ENCODE measurements around the gene CBFA2T3.

The CBFA2T3 gene

DNA sequence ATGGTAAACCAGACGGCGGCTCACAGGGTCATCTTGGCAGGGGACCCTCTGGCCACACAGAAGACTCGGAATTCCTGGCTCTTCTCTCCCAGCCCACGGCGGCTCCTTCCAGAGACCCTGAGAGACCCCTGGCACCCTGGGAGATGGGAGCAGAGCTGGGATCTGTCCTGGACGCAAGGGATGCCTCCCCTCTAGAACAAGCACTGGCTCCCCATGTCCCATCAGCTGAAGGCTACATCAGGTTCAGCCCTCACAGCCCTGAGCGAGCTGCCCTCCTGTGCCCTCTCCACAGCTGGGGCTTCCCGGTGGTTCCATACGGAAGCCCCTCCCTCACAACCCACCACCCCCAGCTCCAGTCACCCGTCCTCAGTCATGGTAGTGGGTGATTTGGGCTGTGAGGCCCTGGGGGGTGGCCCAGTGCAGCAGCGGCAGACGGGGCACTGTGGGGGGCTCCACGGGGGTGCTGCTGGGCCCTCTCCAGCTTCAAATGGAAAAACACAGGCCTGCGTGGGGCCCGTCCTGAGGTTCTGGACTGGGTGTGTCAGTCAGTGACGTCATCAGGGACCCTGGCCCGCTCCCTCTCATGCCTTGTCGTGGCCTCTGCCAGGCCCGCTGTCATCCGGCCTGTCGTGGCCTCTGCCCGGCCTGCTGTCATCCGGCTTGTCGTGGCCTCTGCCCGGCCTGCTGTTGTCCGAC lies 13.0 kb upstream of the CBFA2T3 start:
- Histone ChIP-seq H3K27ac (replicated peaks) (no peak overlapping the region), H3K4me3 (replicated peaks; ENCODE audit: insufficient read depth, low read length) (no peak overlapping the region), H3K27me3 (ENCODE audit: insufficient read depth, poor library complexity, severe bottlenecking) (no peaks in the 10 kb centered on the region)
- no peak for DNase-seq (ENCODE audit: low read depth in 1 of 2, low spot score in 1 of 2)
- TF ChIP-seq GABPA (IDR thresholded peaks at IDR 0.05; ENCODE audit: low read depth) = no peak
- no peak for TF ChIP-seq REST (IDR thresholded peaks at IDR 0.05; ENCODE audit: insufficient replicate concordance, low read depth)
- no peak for TF ChIP-seq SPI1 (IDR thresholded peaks at IDR 0.05; ENCODE audit: borderline replicate concordance, low read depth)
- TF ChIP-seq POLR2AphosphoS5 (IDR thresholded peaks at IDR 0.05; ENCODE audit: low read depth) = no peak
- no peak for TF ChIP-seq CTCF (IDR thresholded peaks at IDR 0.05; ENCODE audit: insufficient read depth, low read length)

DNA sequence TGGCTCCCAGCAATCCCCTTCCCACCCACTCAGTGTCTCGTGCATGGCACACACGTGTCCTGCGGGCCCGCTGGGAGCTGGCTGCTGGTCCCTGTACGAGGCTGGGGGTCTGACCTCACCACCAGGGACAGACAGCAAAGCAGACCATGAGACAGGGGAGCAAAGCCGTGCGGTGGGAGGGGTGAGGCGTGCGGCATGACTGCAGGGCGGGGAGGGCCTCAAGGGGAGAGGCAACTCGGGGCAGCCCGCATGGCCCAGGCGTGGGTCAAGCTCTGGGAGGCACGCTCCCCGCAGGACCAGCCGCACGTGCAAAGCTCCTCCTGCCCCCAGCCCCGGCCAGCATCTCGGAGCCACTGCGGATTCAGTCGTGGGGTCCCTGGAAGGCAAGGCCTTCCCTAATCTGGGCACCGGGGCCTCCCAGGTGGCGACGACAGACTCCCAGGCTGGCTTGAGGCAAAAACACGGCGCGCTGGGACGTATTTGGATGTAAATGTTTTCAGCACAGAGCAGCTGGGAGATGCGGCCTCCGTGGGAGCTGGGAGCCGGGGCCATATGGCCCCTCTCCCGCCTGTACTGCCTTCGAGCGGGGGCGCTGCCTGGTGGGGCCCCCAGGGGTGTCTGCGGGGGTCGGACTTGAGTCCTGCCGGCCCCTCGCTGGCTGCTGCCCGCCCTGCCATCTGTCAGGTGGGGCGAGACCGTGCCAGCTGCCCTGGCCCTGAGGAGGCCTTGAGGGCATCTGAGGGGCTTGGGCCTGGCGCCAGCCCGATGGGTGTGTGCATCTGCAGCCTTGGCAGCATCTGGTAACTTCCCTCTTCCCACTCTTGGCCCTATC lies 12.2 kb upstream of the CBFA2T3 start:
- DNase-seq (ENCODE audit: low read depth in 1 of 2, low spot score in 1 of 2) = no peak
- no peak overlapping the region for H3K4me3 ChIP-seq (replicated peaks; ENCODE audit: insufficient read depth, low read length)
- H3K27ac ChIP-seq (replicated peaks) = no peak overlapping the region
- no peak for TF ChIP-seq SPI1 (IDR thresholded peaks at IDR 0.05; ENCODE audit: borderline replicate concordance, low read depth)
- TF ChIP-seq CTCF (IDR thresholded peaks at IDR 0.05; ENCODE audit: insufficient read depth, low read length) = no peak
- TF ChIP-seq POLR2AphosphoS5 (IDR thresholded peaks at IDR 0.05; ENCODE audit: low read depth) = no peak
- H3K27me3 ChIP-seq (ENCODE audit: insufficient read depth, poor library complexity, severe bottlenecking) = no peaks in the 10 kb centered on the region

GRCh38 chr16:88985521-88985920 lies 8.5 kb upstream of the CBFA2T3 start:
- no peaks in the 10 kb centered on the region for H3K27me3 ChIP-seq (ENCODE audit: insufficient read depth, poor library complexity, severe bottlenecking)
- DNase-seq (ENCODE audit: low read depth in 1 of 2, low spot score in 1 of 2) = no peak
- no peak overlapping the region for H3K4me3 ChIP-seq (replicated peaks; ENCODE audit: insufficient read depth, low read length)
- TF ChIP-seq SPI1 (IDR thresholded peaks at IDR 0.05; ENCODE audit: borderline replicate concordance, low read depth) (no peak), CTCF (IDR thresholded peaks at IDR 0.05; ENCODE audit: insufficient read depth, low read length) (no peak), REST (IDR thresholded peaks at IDR 0.05; ENCODE audit: insufficient replicate concordance, low read depth) (no peak), GABPA (IDR thresholded peaks at IDR 0.05; ENCODE audit: low read depth) (no peak), POLR2AphosphoS5 (IDR thresholded peaks at IDR 0.05; ENCODE audit: low read depth) (no peak)
- H3K27ac ChIP-seq (replicated peaks) = no peak overlapping the region

Data from HL-60 (cell line).